Neutrophil (primary cell): Measurements from ENCODE around the gene CCDC7.
"Not testable (repeated sequence)": the region's sequence is repeated elsewhere in the genome, so short reads cannot be mapped to it uniquely, and the experiment has no call there.

Experiments used
- H3K27ac ChIP-seq: fragments of 200-600 bp; sonication (generic); 2 replicates; pipeline ENCODE4 v1.5.1; 2016; ENCODE audit warnings: mild to moderate bottlenecking, moderate library complexity
- H3K27me3 ChIP-seq: fragments of 200-600 bp; sonication (generic); 2 replicates; pipeline ENCODE4 v1.6.0; 2016; ENCODE audit warnings: mild to moderate bottlenecking
- H3K36me3 ChIP-seq: fragments of 200-600 bp; sonication (generic); 2 replicates; pipeline ENCODE4 v1.5.1; 2017
- H3K4me1 ChIP-seq, 2 experiments: fragments of 200-600 bp in 1 of 2; sonication (generic) in 1 of 2; 1 replicate in 1 of 2; 2 replicates in 1 of 2; pipeline versions ENCODE4 v1.5.1 to v1.6.1; 2013 to 2016; ENCODE audit warnings: low read depth in 1 of 2, low read length in 1 of 2, mild to moderate bottlenecking in 1 of 2, moderate library complexity in 1 of 2; ENCODE audit not compliant: control insufficient read depth in 1 of 2, insufficient read depth in 1 of 2
- H3K4me3 ChIP-seq, 2 experiments: fragments of 200-600 bp in 1 of 2; sonication (generic) in 1 of 2; 1 replicate in 1 of 2; 2 replicates in 1 of 2; pipeline ENCODE4 v1.5.1; 2013 to 2016; ENCODE audit warnings: low read depth in 1 of 2, low read length in 1 of 2, mild to moderate bottlenecking in 1 of 2, moderate library complexity in 1 of 2
- H3K9me3 ChIP-seq: fragments of 200-600 bp; sonication (generic); 2 replicates; pipeline ENCODE4 v1.5.1; 2016
- TF ChIP-seq, protein P1 (sequence below): fragments of 200-600 bp; sonication (generic); IDR thresholded peaks from 2 replicates; pipeline ENCODE4 v1.5.1; 2016; ENCODE audit warnings: antibody characterized with exemption

Gene CCDC7

DNA sequence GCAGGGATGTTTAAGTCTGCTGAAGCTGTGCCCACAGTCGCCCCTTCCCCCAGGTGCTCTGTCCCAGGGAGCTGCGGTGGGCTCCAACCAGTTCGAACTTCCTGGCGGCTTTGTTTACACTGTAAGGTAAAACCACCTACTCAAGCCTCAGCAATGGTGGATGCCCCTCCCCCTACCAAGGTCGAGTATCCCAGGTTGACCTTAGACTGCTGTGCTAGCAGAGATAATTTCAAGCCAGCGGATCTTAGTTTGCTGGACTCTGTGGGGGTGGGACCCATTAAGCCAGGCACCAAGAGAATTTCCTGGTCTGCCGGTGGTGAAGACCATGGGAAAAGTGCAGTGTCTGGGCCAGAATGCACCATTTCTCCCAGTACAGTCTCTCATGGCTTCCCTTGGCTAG, 56.0 kb downstream of the CCDC7 start:
- Histone ChIP-seq H3K27ac (no peak overlapping the region), H3K4me3 (no peak overlapping the region), H3K4me1 (no peaks in the 10 kb centered on the region), H3K36me3 (peaks cover 4% of the 10 kb centered on the region), H3K9me3 (no peaks in the 10 kb centered on the region), H3K27me3 (no peaks in the 10 kb centered on the region)
- TF ChIP-seq, protein P1, sequence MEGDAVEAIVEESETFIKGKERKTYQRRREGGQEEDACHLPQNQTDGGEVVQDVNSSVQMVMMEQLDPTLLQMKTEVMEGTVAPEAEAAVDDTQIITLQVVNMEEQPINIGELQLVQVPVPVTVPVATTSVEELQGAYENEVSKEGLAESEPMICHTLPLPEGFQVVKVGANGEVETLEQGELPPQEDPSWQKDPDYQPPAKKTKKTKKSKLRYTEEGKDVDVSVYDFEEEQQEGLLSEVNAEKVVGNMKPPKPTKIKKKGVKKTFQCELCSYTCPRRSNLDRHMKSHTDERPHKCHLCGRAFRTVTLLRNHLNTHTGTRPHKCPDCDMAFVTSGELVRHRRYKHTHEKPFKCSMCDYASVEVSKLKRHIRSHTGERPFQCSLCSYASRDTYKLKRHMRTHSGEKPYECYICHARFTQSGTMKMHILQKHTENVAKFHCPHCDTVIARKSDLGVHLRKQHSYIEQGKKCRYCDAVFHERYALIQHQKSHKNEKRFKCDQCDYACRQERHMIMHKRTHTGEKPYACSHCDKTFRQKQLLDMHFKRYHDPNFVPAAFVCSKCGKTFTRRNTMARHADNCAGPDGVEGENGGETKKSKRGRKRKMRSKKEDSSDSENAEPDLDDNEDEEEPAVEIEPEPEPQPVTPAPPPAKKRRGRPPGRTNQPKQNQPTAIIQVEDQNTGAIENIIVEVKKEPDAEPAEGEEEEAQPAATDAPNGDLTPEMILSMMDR = no peak

DNA sequence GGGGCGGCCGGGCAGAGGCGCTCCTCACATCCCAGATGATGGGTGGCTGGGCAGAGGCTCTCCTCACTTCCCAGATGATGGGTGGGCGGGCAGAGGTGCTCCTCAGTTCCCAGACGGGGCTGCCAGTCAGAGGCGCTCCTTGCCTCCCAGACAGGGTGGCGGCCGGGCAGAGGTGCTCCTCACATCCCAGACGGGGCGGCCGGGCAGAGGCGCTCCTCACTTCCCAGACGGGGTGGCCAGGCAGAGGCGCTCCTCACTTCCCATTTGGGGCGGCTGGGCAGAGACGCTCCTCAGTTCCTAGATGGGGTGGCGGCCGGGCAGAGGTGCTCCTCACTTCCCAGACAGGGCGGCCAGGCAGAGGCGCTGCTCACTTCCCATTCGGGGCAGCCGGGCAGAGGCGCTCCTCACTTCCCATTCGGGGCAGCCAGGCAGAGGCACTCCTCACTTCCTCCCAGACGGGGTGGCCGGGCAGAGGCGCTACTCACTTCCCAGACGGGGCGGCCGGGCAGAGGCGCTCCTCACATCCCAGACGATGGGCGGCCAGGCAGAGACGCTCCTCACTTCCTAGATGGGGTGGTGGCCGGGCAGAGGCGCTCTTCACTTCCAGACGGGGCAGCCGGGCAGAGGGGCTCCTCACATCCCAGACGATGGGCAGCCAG, 60.0 kb downstream of the CCDC7 start:
- H3K27ac ChIP-seq, H3K27me3 ChIP-seq, H3K9me3 ChIP-seq, H3K36me3 ChIP-seq, H3K4me3 ChIP-seq, H3K4me1 ChIP-seq: not testable (repeated sequence)

- Histone ChIP-seq H3K4me1 (no peaks in the 10 kb centered on the region), H3K4me3 (no peak overlapping the region), H3K36me3 (no peaks in the 10 kb centered on the region), H3K9me3 (no peaks in the 10 kb centered on the region), H3K27ac (no peak overlapping the region), H3K27me3 (no peaks in the 10 kb centered on the region)
- TF ChIP-seq, protein P1 = no peak
Measured at GRCh38 chr10:32511599-32511998, 65.7 kb downstream of the CCDC7 start.

GRCh38 chr10:32516567-32517495, 70.9 kb downstream of the CCDC7 start:
- Histone ChIP-seq H3K27me3 (no peaks in the 10 kb centered on the region), H3K4me3 (no peak overlapping the region), H3K27ac (no peak overlapping the region), H3K36me3 (no peaks in the 10 kb centered on the region), H3K4me1 (no peaks in the 10 kb centered on the region), H3K9me3 (no peaks in the 10 kb centered on the region)
- TF ChIP-seq, protein P1 = no peak

GRCh38 chr10:32530231-32530630, 84.3 kb downstream of the CCDC7 start:
- TF ChIP-seq, protein P1 = no peak
- H3K27ac ChIP-seq = no peak overlapping the region

GRCh38 chr10:32538256-32538655, 92.3 kb downstream of the CCDC7 start:
- Histone ChIP-seq H3K9me3 (no peaks in the 10 kb centered on the region), H3K4me1 (no peaks in the 10 kb centered on the region), H3K27me3 (no peaks in the 10 kb centered on the region), H3K4me3 (no peak overlapping the region), H3K27ac (no peak overlapping the region), H3K36me3 (no peaks in the 10 kb centered on the region)
- TF ChIP-seq, protein P1 = no peak

More at GRCh38 chr10:32530231-32530630, 84.3 kb downstream of the CCDC7 start:
- no peaks in the 10 kb centered on the region for H3K36me3 ChIP-seq
- no peaks in the 10 kb centered on the region for H3K27me3 ChIP-seq
- no peaks in the 10 kb centered on the region for H3K4me1 ChIP-seq
- H3K9me3 ChIP-seq = no peaks in the 10 kb centered on the region
- no peak overlapping the region for H3K4me3 ChIP-seq
